ENCODE data around the gene DEFB110. TPM values are rescaled to one million over a fixed set of nuclear protein-coding genes. Genes with fewer than 3 reads are reported as not detected.

Gene DEFB110
- polyA plus RNA-seq, 4 donors, result not detected

DNA sequence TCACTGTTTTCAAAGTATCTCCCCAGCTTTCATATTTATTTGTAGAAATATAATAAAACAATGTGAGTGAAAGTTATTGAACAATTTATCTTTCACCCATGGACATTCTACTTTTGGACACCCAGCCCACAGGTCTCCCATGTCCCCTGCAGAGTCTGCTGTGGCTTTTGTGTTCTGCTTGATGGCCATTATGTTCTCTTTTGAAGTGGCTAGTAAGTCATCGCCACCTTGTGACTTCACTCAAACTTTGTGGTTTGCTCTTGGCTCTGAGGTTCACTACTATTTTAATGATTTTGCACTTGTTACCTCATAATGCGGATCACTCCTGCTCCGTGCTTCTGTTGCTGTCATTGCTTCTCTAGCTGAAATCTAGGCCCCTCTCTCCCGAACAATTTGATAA is 42.2 kb downstream of the DEFB110 start:
- WGBS, 3 donors, result 79 to 85% (median 81%) methylated on average over 4 of the region's 4 CpGs

GRCh38 chr6:49978332-49979226 is 43.2 kb downstream of the DEFB110 start:
- no peaks in the 10 kb centered on the region for H3K27me3 ChIP-seq (ENCODE audit: control insufficient read depth in 3 of 3, insufficient read depth in 3 of 3, low read length in 3 of 3)
- 12 to 29% (median 17%) methylated on average over 3 of the region's 3 CpGs for WGBS, 3 donors
- peak overlapping the region in 1 of 3 donors; percentile 58 for H3K27ac ChIP-seq (ENCODE audit: low read depth in 1 of 3, low read length in 2 of 3)
- DNase-seq (peak in 1 of 2 donors; percentile 45), FAIRE-seq (no peak)
- H3K4me1 ChIP-seq (ENCODE audit: control insufficient read depth in 3 of 3, insufficient read depth in 2 of 3, low read depth in 1 of 3, low read length in 2 of 3), result no peaks in the 10 kb centered on the region
- H3K9me3 ChIP-seq (ENCODE audit: control insufficient read depth in 2 of 2, insufficient read depth in 1 of 2, low read depth in 1 of 2, low read length in 1 of 2), result no peaks in the 10 kb centered on the region
- peak overlapping the region in 1 of 3 donors; percentile 15 for H3K4me3 ChIP-seq (ENCODE audit: low read depth in 1 of 3, low read length in 3 of 3)
- H3K36me3 ChIP-seq (ENCODE audit: control insufficient read depth in 3 of 3, insufficient read depth in 2 of 3, low read depth in 1 of 3, low read length in 3 of 3), result no peaks in the 10 kb centered on the region

More for the DNA sequence above, 42.2 kb downstream of the DEFB110 start:
- no peak overlapping the region for H3K4me3 ChIP-seq (ENCODE audit: low read depth in 1 of 3, low read length in 3 of 3)
- H3K36me3 ChIP-seq (ENCODE audit: control insufficient read depth in 3 of 3, insufficient read depth in 2 of 3, low read depth in 1 of 3, low read length in 3 of 3), result no peaks in the 10 kb centered on the region
- DNase-seq (no peak), FAIRE-seq (no peak)
- H3K27ac ChIP-seq (ENCODE audit: low read depth in 1 of 3, low read length in 2 of 3), result no peak overlapping the region
- no peaks in the 10 kb centered on the region for H3K9me3 ChIP-seq (ENCODE audit: control insufficient read depth in 2 of 2, insufficient read depth in 1 of 2, low read depth in 1 of 2, low read length in 1 of 2)
- no peaks in the 10 kb centered on the region for H3K27me3 ChIP-seq (ENCODE audit: control insufficient read depth in 3 of 3, insufficient read depth in 3 of 3, low read length in 3 of 3)
- no peaks in the 10 kb centered on the region for H3K4me1 ChIP-seq (ENCODE audit: control insufficient read depth in 3 of 3, insufficient read depth in 2 of 3, low read depth in 1 of 3, low read length in 2 of 3)

- Histone ChIP-seq H3K4me1 (ENCODE audit: control insufficient read depth in 3 of 3, insufficient read depth in 2 of 3, low read depth in 1 of 3, low read length in 2 of 3) (no peaks in the 10 kb centered on the region), H3K27ac (ENCODE audit: low read depth in 1 of 3, low read length in 2 of 3) (no peak within 1 kb of the TSS), H3K9me3 (ENCODE audit: control insufficient read depth in 2 of 2, insufficient read depth in 1 of 2, low read depth in 1 of 2, low read length in 1 of 2) (no peaks in the 10 kb centered on the region), H3K27me3 (ENCODE audit: control insufficient read depth in 3 of 3, insufficient read depth in 3 of 3, low read length in 3 of 3) (no peaks in the 10 kb centered on the region), H3K4me3 (ENCODE audit: low read depth in 1 of 3, low read length in 3 of 3) (no peak within 1 kb of the TSS), H3K36me3 (ENCODE audit: control insufficient read depth in 3 of 3, insufficient read depth in 2 of 3, low read depth in 1 of 3, low read length in 3 of 3) (no peaks in the 10 kb centered on the region)
- WGBS, 3 donors, result 38 to 45% (median 42%) methylated on average over 2 of the region's 2 CpGs
- DNase-seq (no peak), FAIRE-seq (no peak)
Measured at GRCh38 chr6:49969605-49970004, 52.2 kb downstream of the DEFB110 start, which contains the start of gene DEFB113. TSS of gene DEFB113 (minus strand) at chr6:49969625. CDS start at chr6:49969625, 0 bp downstream.

Other genes starting within 250 kb of the DEFB110 start
- gene PGK2, start 234.7 kb downstream of the DEFB110 start, polyA plus RNA-seq, result under 1 TPM in 1 of 4 donors, not detected in 3; 0.31 TPM
- under 1 TPM in 1 of 4 donors, not detected in 3; 0.16 TPM for gene CRISP1, start 155.5 kb downstream of the DEFB110 start, polyA plus RNA-seq
- gene DEFB114, start 57.8 kb downstream of the DEFB110 start, polyA plus RNA-seq, result not detected
- not detected for gene DEFB113, start 52.4 kb downstream of the DEFB110 start, polyA plus RNA-seq
- gene DEFB112, start 27.9 kb upstream of the DEFB110 start, polyA plus RNA-seq, result not detected